H9 (cell line): ENCODE measurements around the gene RBFOX2. TPM values are rescaled to one million over a fixed set of nuclear protein-coding genes. Genes with fewer than 3 reads are reported as not detected.

Experiments used
- DNase-seq: peaks from one replicate; pipeline ENCODE4 v3.0.0-alpha.2; 2017
- H2AFZ ChIP-seq: one replicate; pipeline ENCODE4 v1.6.1; 2013; ENCODE audit warnings: mild to moderate bottlenecking, low read length, control low read depth, moderate library complexity
- H2AK5ac ChIP-seq: 2 replicates; pipeline ENCODE4 v1.6.1; 2013; ENCODE audit warnings: low read length, control low read depth, mixed read lengths; ENCODE audit not compliant: insufficient read length
- H2BK120ac ChIP-seq: one replicate; pipeline ENCODE4 v1.6.1; 2013; ENCODE audit warnings: low read depth, mild to moderate bottlenecking, low read length, control low read depth, inconsistent platforms; ENCODE audit not compliant: poor library complexity, severe bottlenecking
- H2BK12ac ChIP-seq: 2 replicates; pipeline ENCODE4 v1.6.1; 2013; ENCODE audit warnings: low read length, control low read depth, mixed read lengths, low read depth; ENCODE audit not compliant: insufficient read length
- H2BK15ac ChIP-seq: 2 replicates; pipeline ENCODE4 v1.6.1; 2013; ENCODE audit warnings: low read depth, low read length, control low read depth
- H2BK20ac ChIP-seq: one replicate; pipeline ENCODE4 v1.6.1; 2013; ENCODE audit warnings: low read depth, mild to moderate bottlenecking, low read length, control low read depth, inconsistent platforms; ENCODE audit not compliant: poor library complexity, severe bottlenecking
- H2BK5ac ChIP-seq: 2 replicates; pipeline ENCODE4 v1.6.1; 2013; ENCODE audit warnings: low read length, control low read depth, mixed read lengths; ENCODE audit not compliant: insufficient read length
- H3K14ac ChIP-seq: 2 replicates; pipeline ENCODE4 v1.6.1; 2013; ENCODE audit warnings: low read length, control low read depth; ENCODE audit not compliant: insufficient read depth
- H3K18ac ChIP-seq: 2 replicates; pipeline ENCODE4 v1.6.1; 2013; ENCODE audit warnings: low read depth, mild to moderate bottlenecking, mixed read lengths, low read length, control low read depth; ENCODE audit not compliant: insufficient read length
- H3K23ac ChIP-seq: 2 replicates; pipeline ENCODE4 v1.6.1; 2013; ENCODE audit warnings: low read length, control low read depth, mixed read lengths, low read depth; ENCODE audit not compliant: insufficient read length
- H3K23me2 ChIP-seq: 2 replicates; pipeline ENCODE4 v1.6.1; 2013; ENCODE audit warnings: low read depth, mild to moderate bottlenecking, mixed read lengths, low read length, control low read depth; ENCODE audit not compliant: insufficient read length, poor library complexity, severe bottlenecking
- H3K27ac ChIP-seq: 2 replicates; pipeline ENCODE4 v1.5.1; 2013; ENCODE audit warnings: low read length, control low read depth, mixed read lengths, low read depth; ENCODE audit not compliant: insufficient read length
- H3K27me3 ChIP-seq: 2 replicates; pipeline ENCODE4 v1.6.1; 2013; ENCODE audit warnings: low read length, control low read depth, inconsistent platforms; ENCODE audit not compliant: insufficient read depth
- H3K4ac ChIP-seq: 2 replicates; pipeline ENCODE4 v1.6.1; 2013; ENCODE audit warnings: low read depth, mild to moderate bottlenecking, control low read depth, inconsistent platforms, low read length, moderate library complexity
- H3K4me1 ChIP-seq: 2 replicates; pipeline ENCODE4 v1.6.1; 2013; ENCODE audit warnings: low read length, control low read depth, inconsistent platforms; ENCODE audit not compliant: insufficient read depth
- H3K4me2 ChIP-seq: 2 replicates; pipeline ENCODE4 v1.6.1; 2013; ENCODE audit warnings: low read length, control low read depth, mixed read lengths; ENCODE audit not compliant: insufficient read length, insufficient read depth
- H3K56ac ChIP-seq: 2 replicates; pipeline ENCODE4 v1.6.1; 2013; ENCODE audit warnings: low read depth, mild to moderate bottlenecking, mixed read lengths, low read length, control low read depth; ENCODE audit not compliant: insufficient read length
- H3K79me1 ChIP-seq: 2 replicates; pipeline ENCODE4 v1.6.1; 2013; ENCODE audit warnings: low read depth, mild to moderate bottlenecking, moderate library complexity, low read length, control low read depth, inconsistent platforms; ENCODE audit not compliant: insufficient read depth, poor library complexity, severe bottlenecking
- H3K79me2 ChIP-seq: 2 replicates; pipeline ENCODE4 v1.6.1; 2013; ENCODE audit warnings: low read length, control low read depth, inconsistent platforms; ENCODE audit not compliant: insufficient read depth
- H3K9ac ChIP-seq: 2 replicates; pipeline ENCODE4 v1.6.1; 2013; ENCODE audit warnings: low read length, control low read depth, mixed read lengths; ENCODE audit not compliant: insufficient read length; ENCODE audit errors: extremely low read depth
- H3K9me3 ChIP-seq: one replicate; pipeline ENCODE4 v1.6.1; 2013; ENCODE audit warnings: low read depth, low read length, inconsistent platforms; ENCODE audit not compliant: control insufficient read depth
- H3T11ph ChIP-seq: one replicate; pipeline ENCODE4 v1.6.1; 2013; ENCODE audit warnings: mild to moderate bottlenecking, low read length, control low read depth, inconsistent platforms
- H4K20me1 ChIP-seq: one replicate; pipeline ENCODE4 v1.6.1; 2013; ENCODE audit not compliant: control insufficient read depth, insufficient read length, insufficient read depth
- H4K5ac ChIP-seq: 2 replicates; pipeline ENCODE4 v1.6.1; 2013; ENCODE audit warnings: low read depth, mild to moderate bottlenecking, mixed read lengths, low read length, control low read depth; ENCODE audit not compliant: insufficient read length
- H4K8ac ChIP-seq: replicated peaks from 2 replicates; pipeline ENCODE4 v1.6.1; 2013; ENCODE audit warnings: low read length, control low read depth, mixed read lengths, low read depth; ENCODE audit not compliant: insufficient read length
- H4K91ac ChIP-seq: 2 replicates; pipeline ENCODE4 v1.6.1; 2013; ENCODE audit warnings: low read depth, mild to moderate bottlenecking, moderate library complexity, mixed read lengths, low read length, control low read depth; ENCODE audit not compliant: insufficient read length
- H3K27ac Mint-ChIP-seq, 3 experiments: 2 replicates in 2 of 3; 3 replicates in 1 of 3; pipeline ENCODE4 v1.8.0; 2020 to 2021; ENCODE audit warnings: mixed read lengths in 3 of 3, mild to moderate bottlenecking in 1 of 3, moderate library complexity in 1 of 3
- H3K27me3 Mint-ChIP-seq: 2 replicates; pipeline ENCODE4 v1.8.0; 2021; ENCODE audit warnings: low read depth, mild to moderate bottlenecking, moderate library complexity, mixed read lengths
- H3K36me3 Mint-ChIP-seq, 3 experiments: 2 replicates in 2 of 3; 3 replicates in 1 of 3; pipeline ENCODE4 v1.8.0; 2020 to 2021; ENCODE audit warnings: low read depth in 3 of 3, mixed read lengths in 3 of 3; ENCODE audit not compliant: insufficient read depth in 1 of 3
- H3K4me1 Mint-ChIP-seq, 2 experiments: 2 replicates each; pipeline ENCODE4 v1.8.0; 2020; ENCODE audit warnings: mixed read lengths in 2 of 2
- H3K4me3 Mint-ChIP-seq, 2 experiments: 2 replicates in 1 of 2; 3 replicates in 1 of 2; pipeline ENCODE4 v1.8.0; 2020 to 2021; ENCODE audit warnings: mild to moderate bottlenecking in 2 of 2, mixed read lengths in 2 of 2, moderate library complexity in 1 of 2
- H3K9me3 Mint-ChIP-seq, 2 experiments: 2 replicates in 1 of 2; 3 replicates in 1 of 2; pipeline ENCODE4 v1.8.0; 2020; ENCODE audit warnings: mild to moderate bottlenecking in 2 of 2, mixed read lengths in 2 of 2, moderate library complexity in 1 of 2
- WGBS: extraction: QIAGEN DNeasy Blood & Tissue Kit; methylation state at CpG from one replicate; pipeline ENCODE4 v1.1.7; 2013; ENCODE audit warnings: missing lambda C conversion rate, low lambda C conversion rate, mixed read lengths; ENCODE audit not compliant: insufficient read length; ENCODE audit errors: extremely low coverage; 5-methylcytosine and 5-hydroxymethylcytosine counted together
- total RNA-seq: library from RNA; stranded (reverse); gene quantifications from 2 replicates; pipeline ENCODE4 v1.2.1, GENCODE V29; 2021
- TF ChIP-seq, protein P1 (sequence below): fragments of 200-600 bp; sonication (generic); conservative IDR thresholded peaks from 3 replicates; pipeline ENCODE4 v1.8.0; 2021; ENCODE audit warnings: antibody characterized with exemption, mild to moderate bottlenecking

RBFOX2 gene
- total RNA-seq, 1 experiment from 2014 or later = 84.7 TPM

DNA sequence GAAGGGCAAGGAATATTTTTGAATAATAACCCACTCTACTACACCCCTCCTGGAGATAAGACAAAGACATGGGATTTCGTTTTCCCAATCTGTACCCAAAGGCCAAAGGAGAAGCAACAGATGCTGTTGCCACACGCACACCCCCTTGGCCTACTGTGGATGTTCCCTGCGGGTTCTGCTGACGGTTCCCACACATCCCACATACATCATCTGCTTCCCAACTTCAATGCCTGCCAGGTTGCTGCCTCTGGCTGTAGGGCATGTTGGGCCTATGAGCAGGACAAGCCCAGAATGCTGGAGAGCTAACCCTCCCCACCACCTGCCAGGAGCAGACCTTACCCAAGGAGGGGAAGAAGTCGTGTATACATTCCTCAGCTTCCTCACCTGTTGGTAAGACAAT, 13.6 kb upstream of the RBFOX2 start:
- no peak overlapping the region for H3K27ac ChIP-seq
- H2BK120ac ChIP-seq = no peak overlapping the region
- DNase-seq = no peak
- no peak overlapping the region for H3K4me2 ChIP-seq
- H2BK15ac ChIP-seq = no peak overlapping the region
- H3K79me2 ChIP-seq = no peaks in the 10 kb centered on the region
- H3T11ph ChIP-seq = no peak overlapping the region
- H2BK12ac ChIP-seq = no peak overlapping the region
- no peaks in the 10 kb centered on the region for H3K4me1 ChIP-seq
- no peak overlapping the region for H3K4me3 Mint-ChIP-seq
- H3K18ac ChIP-seq = no peak overlapping the region
- no peak overlapping the region for H3K4ac ChIP-seq
- no peak overlapping the region for H4K8ac ChIP-seq
- no peaks in the 10 kb centered on the region; a peak in 1 of 5 replicates for H3K9me3 Mint-ChIP-seq
- H3K79me1 ChIP-seq = no peaks in the 10 kb centered on the region
- H3K9ac ChIP-seq = no peak overlapping the region
- H3K14ac ChIP-seq = no peak overlapping the region
- H4K20me1 ChIP-seq = no peaks in the 10 kb centered on the region
- H3K9me3 ChIP-seq = no peaks in the 10 kb centered on the region
- TF ChIP-seq, protein P1, sequence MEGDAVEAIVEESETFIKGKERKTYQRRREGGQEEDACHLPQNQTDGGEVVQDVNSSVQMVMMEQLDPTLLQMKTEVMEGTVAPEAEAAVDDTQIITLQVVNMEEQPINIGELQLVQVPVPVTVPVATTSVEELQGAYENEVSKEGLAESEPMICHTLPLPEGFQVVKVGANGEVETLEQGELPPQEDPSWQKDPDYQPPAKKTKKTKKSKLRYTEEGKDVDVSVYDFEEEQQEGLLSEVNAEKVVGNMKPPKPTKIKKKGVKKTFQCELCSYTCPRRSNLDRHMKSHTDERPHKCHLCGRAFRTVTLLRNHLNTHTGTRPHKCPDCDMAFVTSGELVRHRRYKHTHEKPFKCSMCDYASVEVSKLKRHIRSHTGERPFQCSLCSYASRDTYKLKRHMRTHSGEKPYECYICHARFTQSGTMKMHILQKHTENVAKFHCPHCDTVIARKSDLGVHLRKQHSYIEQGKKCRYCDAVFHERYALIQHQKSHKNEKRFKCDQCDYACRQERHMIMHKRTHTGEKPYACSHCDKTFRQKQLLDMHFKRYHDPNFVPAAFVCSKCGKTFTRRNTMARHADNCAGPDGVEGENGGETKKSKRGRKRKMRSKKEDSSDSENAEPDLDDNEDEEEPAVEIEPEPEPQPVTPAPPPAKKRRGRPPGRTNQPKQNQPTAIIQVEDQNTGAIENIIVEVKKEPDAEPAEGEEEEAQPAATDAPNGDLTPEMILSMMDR = no peak
- H3K36me3 Mint-ChIP-seq = no peaks in the 10 kb centered on the region; a peak in 1 of 7 replicates
- H4K91ac ChIP-seq = no peak overlapping the region
- no peak overlapping the region for H2BK5ac ChIP-seq
- H3K23ac ChIP-seq = no peak overlapping the region
- H2BK20ac ChIP-seq = no peak overlapping the region
- H3K56ac ChIP-seq = no peak overlapping the region
- no peak overlapping the region for H2AFZ ChIP-seq
- no peak overlapping the region for H2AK5ac ChIP-seq
- H3K27ac Mint-ChIP-seq = no peak overlapping the region; a peak in 1 of 7 replicates
- H3K23me2 ChIP-seq = no peaks in the 10 kb centered on the region
- no peaks in the 10 kb centered on the region for H3K27me3 ChIP-seq
- H3K27me3 Mint-ChIP-seq = peaks cover 2% of the 10 kb centered on the region
- peaks cover 0 to 3% of the 10 kb centered on the region in 2 experiments; a peak in 1 of 4 replicates for H3K4me1 Mint-ChIP-seq
- no peak overlapping the region for H4K5ac ChIP-seq
- no CpG with 5 or more reads among the region's 5 CpGs for WGBS
